Tibial nerve (tissue), 3 donors: ENCODE results near the gene FAR1.

Source experiments
- CTCF ChIP-seq, 5 experiments: fragments of 200-600 bp in 3 of 5; fragments of 450-650 bp in 2 of 5; sonication (generic) in 3 of 5; IDR thresholded peaks; one replicate each; pipeline ENCODE4 v1.5.1; 2016 to 2019; ENCODE audit warnings: antibody characterized with exemption in 5 of 5, mild to moderate bottlenecking in 3 of 5, moderate library complexity in 2 of 5
- POLR2A ChIP-seq, 2 donors: fragments of 450-650 bp; IDR thresholded peaks; one replicate each; pipeline ENCODE4 v1.6.1; 2017; ENCODE audit warnings: antibody characterized with exemption in 2 of 2, mild to moderate bottlenecking in 2 of 2, moderate library complexity in 2 of 2

DNA sequence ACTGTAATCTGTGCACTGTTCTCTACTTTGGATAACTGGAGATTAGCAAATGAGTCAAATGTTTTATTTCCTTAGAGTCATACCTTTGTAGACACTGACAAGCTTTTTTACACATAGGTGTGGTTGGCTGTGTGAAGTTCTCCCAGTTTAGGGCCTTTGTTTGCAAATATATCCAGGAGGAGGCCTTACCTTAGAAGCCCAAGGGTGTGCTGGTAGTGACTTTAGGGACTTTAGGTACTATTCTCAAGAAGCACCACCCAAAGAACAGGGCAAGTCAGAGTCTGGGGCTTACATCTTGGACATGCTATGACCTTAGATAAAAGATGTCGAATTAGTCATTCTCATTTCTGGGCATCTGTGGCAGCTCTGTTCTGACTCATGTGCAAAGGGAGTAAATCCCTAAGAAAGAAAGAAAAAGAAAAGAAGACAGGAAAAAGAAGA lies 4.8 kb upstream of the FAR1 start:
- TF ChIP-seq CTCF (IDR thresholded peaks at IDR 0.05) (no peak), POLR2A (IDR thresholded peaks at IDR 0.05) (no peak)
